ENCODE data around the gene WNT3A. TPM values are rescaled to one million over a fixed set of nuclear protein-coding genes. Genes with fewer than 3 reads are reported as not detected.

The WNT3A gene
- total and polyA plus RNA-seq, 2 experiments from 2014 or later: not detected

DNA sequence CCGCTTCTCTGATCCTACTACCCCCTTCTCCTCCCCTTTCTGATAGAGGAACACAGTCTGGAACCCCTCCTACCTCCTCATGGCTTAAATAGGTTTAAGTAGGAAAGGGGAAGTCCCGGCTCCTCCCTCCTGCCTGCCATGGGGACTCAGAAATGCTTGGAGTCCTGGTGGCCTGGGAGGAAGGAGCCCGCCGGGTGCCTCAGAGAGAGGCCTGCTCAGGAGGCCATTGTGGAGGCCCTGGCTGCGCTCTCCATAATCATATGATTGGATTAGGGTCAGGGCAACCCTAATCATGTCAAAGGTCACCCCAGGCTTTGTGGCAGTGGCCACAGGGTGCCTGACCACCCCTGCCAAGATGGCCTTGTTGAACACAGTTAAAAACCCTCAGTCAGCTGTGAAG lies 29.0 kb downstream of the WNT3A start:
- Histone ChIP-seq H3K4me1 (ENCODE audit: low read depth) (no peaks in the 10 kb centered on the region), H3K36me3 (no peaks in the 10 kb centered on the region), H3K27ac (no peak overlapping the region), H3K9me3 (ENCODE audit: low read depth) (no peaks in the 10 kb centered on the region), H3K27me3 (peaks cover 39% of the 10 kb centered on the region), H3K4me3 (no peak overlapping the region)
- TF ChIP-seq, protein P1, sequence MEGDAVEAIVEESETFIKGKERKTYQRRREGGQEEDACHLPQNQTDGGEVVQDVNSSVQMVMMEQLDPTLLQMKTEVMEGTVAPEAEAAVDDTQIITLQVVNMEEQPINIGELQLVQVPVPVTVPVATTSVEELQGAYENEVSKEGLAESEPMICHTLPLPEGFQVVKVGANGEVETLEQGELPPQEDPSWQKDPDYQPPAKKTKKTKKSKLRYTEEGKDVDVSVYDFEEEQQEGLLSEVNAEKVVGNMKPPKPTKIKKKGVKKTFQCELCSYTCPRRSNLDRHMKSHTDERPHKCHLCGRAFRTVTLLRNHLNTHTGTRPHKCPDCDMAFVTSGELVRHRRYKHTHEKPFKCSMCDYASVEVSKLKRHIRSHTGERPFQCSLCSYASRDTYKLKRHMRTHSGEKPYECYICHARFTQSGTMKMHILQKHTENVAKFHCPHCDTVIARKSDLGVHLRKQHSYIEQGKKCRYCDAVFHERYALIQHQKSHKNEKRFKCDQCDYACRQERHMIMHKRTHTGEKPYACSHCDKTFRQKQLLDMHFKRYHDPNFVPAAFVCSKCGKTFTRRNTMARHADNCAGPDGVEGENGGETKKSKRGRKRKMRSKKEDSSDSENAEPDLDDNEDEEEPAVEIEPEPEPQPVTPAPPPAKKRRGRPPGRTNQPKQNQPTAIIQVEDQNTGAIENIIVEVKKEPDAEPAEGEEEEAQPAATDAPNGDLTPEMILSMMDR (IDR thresholded peaks at IDR 0.05; ENCODE audit: low read depth, low read length): no peak
- no peak for DNase-seq (ENCODE audit: low read depth in 1 of 2, low spot score in 1 of 2)

- Histone ChIP-seq H3K4me3 (no peak overlapping the region), H3K9me3 (ENCODE audit: low read depth) (no peaks in the 10 kb centered on the region), H3K4me1 (ENCODE audit: low read depth) (no peaks in the 10 kb centered on the region), H3K36me3 (no peaks in the 10 kb centered on the region), H3K27ac (no peak overlapping the region), H3K27me3 (peaks cover 49% of the 10 kb centered on the region)
- DNase-seq (ENCODE audit: low read depth in 1 of 2, low spot score in 1 of 2): no peak
- TF ChIP-seq, protein P1 (IDR thresholded peaks at IDR 0.05; ENCODE audit: low read depth, low read length): no peak
Observed at GRCh38 chr1:228036701-228037231, 30.0 kb downstream of the WNT3A start.

- H3K4me1 ChIP-seq (ENCODE audit: low read depth): no peaks in the 10 kb centered on the region
- peaks cover 57% of the 10 kb centered on the region for H3K27me3 ChIP-seq
- DNase-seq (ENCODE audit: low read depth in 1 of 2, low spot score in 1 of 2): peak in 1 of 2 donors; percentile 47
- H3K9me3 ChIP-seq (ENCODE audit: low read depth): no peaks in the 10 kb centered on the region
- H3K4me3 ChIP-seq: peak overlapping the region; percentile 17
- no peaks in the 10 kb centered on the region for H3K36me3 ChIP-seq
- H3K27ac ChIP-seq: no peak overlapping the region
- TF ChIP-seq, protein P1 (IDR thresholded peaks at IDR 0.05; ENCODE audit: low read depth, low read length): no peak
Observed at GRCh38 chr1:228037401-228038386, 30.9 kb downstream of the WNT3A start.

DNA sequence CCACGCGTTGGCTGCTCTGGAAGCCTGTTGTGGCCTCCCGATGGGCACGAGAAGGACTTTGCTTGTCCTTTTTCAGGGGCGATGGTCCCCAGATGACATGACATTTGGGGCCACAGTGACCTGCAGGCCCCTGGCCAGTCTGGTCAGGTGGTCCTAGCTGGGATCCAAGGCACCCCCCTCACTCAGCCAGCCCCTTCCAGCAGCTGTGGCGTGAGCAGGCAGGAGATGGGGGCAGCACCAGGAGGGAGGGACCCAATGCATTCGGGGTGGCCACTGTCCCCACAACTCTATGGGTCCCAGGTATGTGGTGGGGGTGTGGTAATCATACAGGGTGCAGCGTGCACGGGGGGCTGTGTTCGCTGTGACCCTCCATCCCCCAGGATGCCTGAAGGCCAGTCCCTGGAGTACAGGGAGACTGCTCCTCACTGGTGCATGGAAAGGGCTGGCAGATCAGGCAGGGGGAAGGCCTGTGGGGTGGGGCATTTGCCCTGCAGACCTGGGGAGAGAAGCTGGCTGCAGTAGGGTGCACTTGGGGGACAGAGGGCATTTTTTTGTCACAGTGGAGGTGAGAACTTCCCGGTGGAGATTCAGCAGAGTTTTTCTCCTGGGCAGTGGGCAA lies 31.7 kb downstream of the WNT3A start:
- Histone ChIP-seq H3K4me1 (ENCODE audit: low read depth) (no peaks in the 10 kb centered on the region), H3K27me3 (peaks cover 59% of the 10 kb centered on the region), H3K9me3 (ENCODE audit: low read depth) (no peaks in the 10 kb centered on the region), H3K36me3 (no peaks in the 10 kb centered on the region), H3K27ac (no peak overlapping the region), H3K4me3 (no peak overlapping the region)
- TF ChIP-seq, protein P1 (IDR thresholded peaks at IDR 0.05; ENCODE audit: low read depth, low read length): no peak
- no peak for DNase-seq (ENCODE audit: low read depth in 1 of 2, low spot score in 1 of 2)

- Histone ChIP-seq H3K27me3 (peaks cover 59% of the 10 kb centered on the region), H3K27ac (no peak overlapping the region), H3K9me3 (ENCODE audit: low read depth) (no peaks in the 10 kb centered on the region), H3K36me3 (no peaks in the 10 kb centered on the region), H3K4me3 (no peak overlapping the region), H3K4me1 (ENCODE audit: low read depth) (no peaks in the 10 kb centered on the region)
- DNase-seq (ENCODE audit: low read depth in 1 of 2, low spot score in 1 of 2): no peak
- TF ChIP-seq, protein P1 (IDR thresholded peaks at IDR 0.05; ENCODE audit: low read depth, low read length): no peak
Observed at GRCh38 chr1:228039006-228039903, 32.5 kb downstream of the WNT3A start.
